Lung (tissue), 12 donors: Measurements from ENCODE around the gene ZMYND10. TPM values are rescaled to one million over a fixed set of nuclear protein-coding genes. Genes with fewer than 3 reads are reported as not detected.
A peak's percentile ranks its signal among the peaks of the same experiment; 100 is the strongest.

Source experiments
- ATAC-seq: fragments of 200-7000 bp; cut with Tn5 transposase; one replicate; pipeline ENCODE4 v1.9.1; 2020; ENCODE audit warnings: moderate number of reproducible peaks; ENCODE audit not compliant: insufficient read depth, low FRiP score
- DNase-seq, 3 donors: peaks; one replicate each; pipeline ENCODE4 v3.0.0-alpha.2; 2013 to 2017
- H3K27ac ChIP-seq, 2 donors: one replicate each; pipeline ENCODE4 v1.5.1; 2013; ENCODE audit warnings: mild to moderate bottlenecking in 2 of 2, moderate library complexity in 2 of 2, control low read depth in 1 of 2, inconsistent platforms in 1 of 2, low read depth in 1 of 2, low read length in 1 of 2
- H3K27me3 ChIP-seq, 3 donors: one replicate each; pipeline ENCODE4 v1.5.1; 2013; ENCODE audit warnings: low read length in 2 of 3; ENCODE audit not compliant: control insufficient read depth in 3 of 3, insufficient read depth in 3 of 3
- H3K36me3 ChIP-seq, 4 donors: one replicate each; pipeline ENCODE4 v1.5.1; 2013; ENCODE audit warnings: low read length in 4 of 4, mild to moderate bottlenecking in 1 of 4, moderate library complexity in 1 of 4; ENCODE audit not compliant: control insufficient read depth in 4 of 4, insufficient read depth in 4 of 4
- H3K4me1 ChIP-seq, 5 donors: one replicate each; pipeline ENCODE4 v1.5.1; 2013; ENCODE audit warnings: low read length in 5 of 5, mild to moderate bottlenecking in 2 of 5, moderate library complexity in 1 of 5; ENCODE audit not compliant: control insufficient read depth in 5 of 5, insufficient read depth in 5 of 5
- H3K4me3 ChIP-seq: one replicate; pipeline ENCODE4 v1.5.1; 2013; ENCODE audit warnings: mild to moderate bottlenecking, control low read depth, moderate library complexity
- H3K9ac ChIP-seq, 2 donors: one replicate each; pipeline ENCODE4 v1.5.1; 2013; ENCODE audit warnings: low read length in 2 of 2, control low read depth in 1 of 2; ENCODE audit not compliant: insufficient read depth in 1 of 2
- H3K9me3 ChIP-seq, 4 donors: one replicate each; pipeline ENCODE4 v1.5.1; 2013; ENCODE audit warnings: low read length in 3 of 4, mild to moderate bottlenecking in 1 of 4, moderate library complexity in 1 of 4; ENCODE audit not compliant: control insufficient read depth in 4 of 4, insufficient read depth in 3 of 4
- CTCF ChIP-seq: IDR thresholded peaks from 2 replicates; pipeline ENCODE4 v1.5.1; 2012; ENCODE audit warnings: mild to moderate bottlenecking; ENCODE audit errors: control extremely low read depth, extremely low read depth
- WGBS, 2 donors: extraction: QIAGEN DNeasy Blood & Tissue Kit; methylation state at CpG; one replicate each; pipeline ENCODE4 v1.1.7; 2013; 5-methylcytosine and 5-hydroxymethylcytosine counted together
- polyA plus RNA-seq, 2 donors: library from polyadenylated mRNA; stranded (reverse); fragments of 200-250 nt; gene quantifications; one replicate each; pipeline ENCODE4 v1.2.1, GENCODE V29; 2013
- total RNA-seq, 2 donors: library from RNA; depleted of rRNA in 1 of 2; stranded (reverse); fragments of >200 nt in 1 of 2; gene quantifications; one replicate each; pipeline ENCODE4 v1.2.1, GENCODE V29; 2014 to 2021
- donor health status: control.
- donor health status: control.
- donor health status: Bipolar disorder and iron deficiency.
- donor health status: healthy.
- donor health status: DM: yes; HTN: yes; CAD: no.

ZMYND10 gene
- total and polyA plus RNA-seq, 4 donors = 31.4 to 117 (median 62.4) TPM

DNA sequence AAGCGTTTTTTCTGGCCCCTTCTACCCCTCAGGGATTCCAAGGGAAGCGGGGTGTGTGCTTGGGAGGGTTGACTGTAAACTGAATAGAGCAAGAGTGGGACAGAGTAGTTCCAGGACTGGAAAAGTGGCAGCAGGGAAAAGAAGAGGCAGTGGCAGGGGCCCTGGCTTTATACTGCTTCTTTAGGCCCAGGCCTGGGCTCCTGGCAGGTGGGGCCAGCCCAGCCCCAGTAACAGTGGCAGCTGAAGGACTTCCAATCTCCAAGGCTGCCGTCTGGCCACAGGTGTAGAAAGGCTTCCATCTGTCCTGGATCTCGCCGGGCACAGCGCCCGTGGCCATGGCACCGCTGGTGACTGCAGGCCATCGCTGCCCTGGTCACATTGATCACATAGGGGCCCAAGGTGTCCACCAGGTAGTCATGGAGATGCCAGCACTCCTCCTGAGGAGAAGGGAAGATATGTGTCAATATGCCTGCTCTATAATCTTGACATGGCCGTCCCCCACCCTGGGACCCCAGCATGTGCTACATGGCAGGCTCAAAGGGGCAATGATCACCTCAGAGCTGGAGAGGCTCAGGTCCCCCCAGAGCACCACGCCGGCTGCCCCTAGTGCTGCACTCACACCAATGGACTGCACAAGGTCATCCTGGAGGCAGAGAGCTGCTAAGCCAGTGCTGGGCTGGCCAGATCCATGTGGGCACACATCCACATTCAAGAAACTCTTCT, 52.3 kb downstream of the ZMYND10 start:
- Histone ChIP-seq H3K9ac (no peak overlapping the region), H3K4me1 (peaks cover 0 to 17% (median 0%) of the 10 kb centered on the region in 5 donors), H3K9me3 (no peaks in the 10 kb centered on the region), H3K27ac (peak overlapping the region; percentile 74 to 94), H3K4me3 (no peak overlapping the region), H3K27me3 (no peaks in the 10 kb centered on the region), H3K36me3 (peaks cover 3 to 28% (median 7%) of the 10 kb centered on the region in 4 donors)
- WGBS, 2 donors = 84 to 85% methylated on average over 12 of the region's 12 CpGs
- DNase-seq (peak in 1 of 3 donors; percentile 10), ATAC-seq (no peak)
- TF ChIP-seq CTCF = no peak

GRCh38 chr3:50292159-50293078, 53.1 kb downstream of the ZMYND10 start, which contains the start of gene IFRD2:
Gene IFRD2 (minus strand): TSS chr3:50292429. CDS start chr3:50292274, 155 bp downstream.
- DNase-seq (peak; percentile 98), ATAC-seq (peak; percentile 98)
- H3K27me3 ChIP-seq = no peaks in the 10 kb centered on the region
- peak within 1 kb of the TSS; percentile 20 to 61 for H3K9ac ChIP-seq
- peak within 1 kb of the TSS; percentile 83 to 94 for H3K27ac ChIP-seq
- H3K36me3 ChIP-seq = peaks cover 3 to 35% (median 8%) of the 10 kb centered on the region in 4 donors
- no peaks in the 10 kb centered on the region for H3K9me3 ChIP-seq
- peak; percentile 2 for TF ChIP-seq CTCF
- H3K4me3 ChIP-seq = peak within 1 kb of the TSS; percentile 81
- 2% methylated on average over 49 to 67 of the region's 67 CpGs for WGBS, 2 donors
- H3K4me1 ChIP-seq = peaks cover 0 to 14% (median 0%) of the 10 kb centered on the region in 5 donors

Other genes with a start within 250 kb of the ZMYND10 start
- gene SEMA3F, start 190.4 kb downstream of the ZMYND10 start, total RNA-seq = 10 to 100 TPM; 27.8 to 54.3 TPM
- gene SEMA3F, start 190.4 kb downstream of the ZMYND10 start, polyA plus RNA-seq = 10 to 100 TPM; 41.6 to 53.1 TPM
- not detected for gene GNAT1, start 154.1 kb downstream of the ZMYND10 start, total RNA-seq
- under 1 TPM; 0.05 to 0.16 TPM for gene GNAT1, start 154.1 kb downstream of the ZMYND10 start, polyA plus RNA-seq
- gene SLC38A3, start 140.5 kb downstream of the ZMYND10 start, total RNA-seq = 1 to 10 TPM in 1 of 2 donors, under 1 TPM in 1; 0.43 to 4.3 TPM
- gene SLC38A3, start 140.5 kb downstream of the ZMYND10 start, polyA plus RNA-seq = under 1 TPM; 0.08 to 0.24 TPM
- gene GNAI2, start 109.5 kb downstream of the ZMYND10 start, total RNA-seq = 100 to 1,000 TPM; 224 to 332 TPM
- 100 to 1,000 TPM; 217 to 364 TPM for gene GNAI2, start 109.5 kb downstream of the ZMYND10 start, polyA plus RNA-seq
- gene SEMA3B, start 76.6 kb downstream of the ZMYND10 start, total RNA-seq = 10 to 100 TPM; 47.9 to 95.7 TPM
- 10 to 100 TPM; 39.6 to 75.6 TPM for gene SEMA3B, start 76.6 kb downstream of the ZMYND10 start, polyA plus RNA-seq
- gene LSMEM2, start 66.6 kb downstream of the ZMYND10 start, total RNA-seq = under 1 TPM in 1 of 2 donors, not detected in 1; 0.12 TPM
- under 1 TPM; 0.10 to 0.49 TPM for gene LSMEM2, start 66.6 kb downstream of the ZMYND10 start, polyA plus RNA-seq
- 10 to 100 TPM; 14.7 to 98.8 TPM for gene IFRD2, start 53.3 kb downstream of the ZMYND10 start, total RNA-seq
- 100 to 1,000 TPM in 1 of 2 donors, 10 to 100 TPM in 1; 91.4 to 107 TPM for gene IFRD2, start 53.3 kb downstream of the ZMYND10 start, polyA plus RNA-seq
- gene HYAL3, start 46.3 kb downstream of the ZMYND10 start, total RNA-seq = 1 to 10 TPM; 1.4 to 4.0 TPM
- gene HYAL3, start 46.3 kb downstream of the ZMYND10 start, polyA plus RNA-seq = 1 to 10 TPM; 2.5 to 4.9 TPM
- gene NAA80, start 46.3 kb downstream of the ZMYND10 start, total RNA-seq = 10 to 100 TPM in 1 of 2 donors, 1 to 10 TPM in 1; 4.8 to 16.6 TPM
- 10 to 100 TPM in 1 of 2 donors, 1 to 10 TPM in 1; 9.5 to 14.7 TPM for gene NAA80, start 46.3 kb downstream of the ZMYND10 start, polyA plus RNA-seq
- gene HYAL1, start 42.2 kb downstream of the ZMYND10 start, total RNA-seq = 10 to 100 TPM in 1 of 2 donors, 1 to 10 TPM in 1; 1.6 to 51.2 TPM
- 10 to 100 TPM; 24.6 to 27.8 TPM for gene HYAL1, start 42.2 kb downstream of the ZMYND10 start, polyA plus RNA-seq
- gene HYAL2, start 23.0 kb downstream of the ZMYND10 start, total RNA-seq = 100 to 1,000 TPM in 1 of 2 donors, 10 to 100 TPM in 1; 94.3 to 218 TPM
- 100 to 1,000 TPM; 193 to 208 TPM for gene HYAL2, start 23.0 kb downstream of the ZMYND10 start, polyA plus RNA-seq
- 10 to 100 TPM; 11.1 to 33.4 TPM for gene TUSC2, start 17.5 kb downstream of the ZMYND10 start, total RNA-seq
- 10 to 100 TPM; 27.6 to 54.5 TPM for gene TUSC2, start 17.5 kb downstream of the ZMYND10 start, polyA plus RNA-seq
- 10 to 100 TPM; 36.3 to 46.0 TPM for gene RASSF1, start 4.9 kb downstream of the ZMYND10 start, total RNA-seq
- gene RASSF1, start 4.9 kb downstream of the ZMYND10 start, polyA plus RNA-seq = 10 to 100 TPM; 38.0 to 59.0 TPM
- gene NPRL2, start 5.0 kb upstream of the ZMYND10 start, total RNA-seq = 10 to 100 TPM; 12.7 to 17.0 TPM
- gene NPRL2, start 5.0 kb upstream of the ZMYND10 start, polyA plus RNA-seq = 10 to 100 TPM; 17.4 to 21.9 TPM
- 10 to 100 TPM; 18.2 to 33.9 TPM for gene CYB561D2, start 5.1 kb upstream of the ZMYND10 start, total RNA-seq
- gene CYB561D2, start 5.1 kb upstream of the ZMYND10 start, polyA plus RNA-seq = 10 to 100 TPM; 21.4 to 50.8 TPM
- gene TMEM115, start 13.8 kb upstream of the ZMYND10 start, total RNA-seq = 10 to 100 TPM; 29.0 to 38.8 TPM
- gene TMEM115, start 13.8 kb upstream of the ZMYND10 start, polyA plus RNA-seq = 10 to 100 TPM; 32.9 to 44.8 TPM
- 100 to 1,000 TPM in 1 of 2 donors, 10 to 100 TPM in 1; 35.8 to 111 TPM for gene CACNA2D2, start 157.9 kb upstream of the ZMYND10 start, total RNA-seq
- 100 to 1,000 TPM in 1 of 2 donors, 10 to 100 TPM in 1; 28.2 to 102 TPM for gene CACNA2D2, start 157.9 kb upstream of the ZMYND10 start, polyA plus RNA-seq
- 1 to 10 TPM; 5.7 to 7.0 TPM for gene C3orf18, start 222.0 kb upstream of the ZMYND10 start, total RNA-seq
- gene C3orf18, start 222.0 kb upstream of the ZMYND10 start, polyA plus RNA-seq = 1 to 10 TPM; 2.7 to 3.2 TPM
- gene HEMK1, start 223.8 kb upstream of the ZMYND10 start, total RNA-seq = 10 to 100 TPM; 17.3 to 28.0 TPM
- gene HEMK1, start 223.8 kb upstream of the ZMYND10 start, polyA plus RNA-seq = 10 to 100 TPM; 16.0 to 20.1 TPM